EL (cell line): ENCODE measurements around the gene RBL1.
"Not testable (repeated sequence)": the region's sequence is repeated elsewhere in the genome, so short reads cannot be mapped to it uniquely, and the experiment has no call there.

Experiments used
- DNase-seq: peaks from one replicate; pipeline ENCODE4 v3.0.0-alpha.2; 2016

RBL1 gene, protein sequence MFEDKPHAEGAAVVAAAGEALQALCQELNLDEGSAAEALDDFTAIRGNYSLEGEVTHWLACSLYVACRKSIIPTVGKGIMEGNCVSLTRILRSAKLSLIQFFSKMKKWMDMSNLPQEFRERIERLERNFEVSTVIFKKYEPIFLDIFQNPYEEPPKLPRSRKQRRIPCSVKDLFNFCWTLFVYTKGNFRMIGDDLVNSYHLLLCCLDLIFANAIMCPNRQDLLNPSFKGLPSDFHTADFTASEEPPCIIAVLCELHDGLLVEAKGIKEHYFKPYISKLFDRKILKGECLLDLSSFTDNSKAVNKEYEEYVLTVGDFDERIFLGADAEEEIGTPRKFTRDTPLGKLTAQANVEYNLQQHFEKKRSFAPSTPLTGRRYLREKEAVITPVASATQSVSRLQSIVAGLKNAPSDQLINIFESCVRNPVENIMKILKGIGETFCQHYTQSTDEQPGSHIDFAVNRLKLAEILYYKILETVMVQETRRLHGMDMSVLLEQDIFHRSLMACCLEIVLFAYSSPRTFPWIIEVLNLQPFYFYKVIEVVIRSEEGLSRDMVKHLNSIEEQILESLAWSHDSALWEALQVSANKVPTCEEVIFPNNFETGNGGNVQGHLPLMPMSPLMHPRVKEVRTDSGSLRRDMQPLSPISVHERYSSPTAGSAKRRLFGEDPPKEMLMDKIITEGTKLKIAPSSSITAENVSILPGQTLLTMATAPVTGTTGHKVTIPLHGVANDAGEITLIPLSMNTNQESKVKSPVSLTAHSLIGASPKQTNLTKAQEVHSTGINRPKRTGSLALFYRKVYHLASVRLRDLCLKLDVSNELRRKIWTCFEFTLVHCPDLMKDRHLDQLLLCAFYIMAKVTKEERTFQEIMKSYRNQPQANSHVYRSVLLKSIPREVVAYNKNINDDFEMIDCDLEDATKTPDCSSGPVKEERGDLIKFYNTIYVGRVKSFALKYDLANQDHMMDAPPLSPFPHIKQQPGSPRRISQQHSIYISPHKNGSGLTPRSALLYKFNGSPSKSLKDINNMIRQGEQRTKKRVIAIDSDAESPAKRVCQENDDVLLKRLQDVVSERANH

DNA sequence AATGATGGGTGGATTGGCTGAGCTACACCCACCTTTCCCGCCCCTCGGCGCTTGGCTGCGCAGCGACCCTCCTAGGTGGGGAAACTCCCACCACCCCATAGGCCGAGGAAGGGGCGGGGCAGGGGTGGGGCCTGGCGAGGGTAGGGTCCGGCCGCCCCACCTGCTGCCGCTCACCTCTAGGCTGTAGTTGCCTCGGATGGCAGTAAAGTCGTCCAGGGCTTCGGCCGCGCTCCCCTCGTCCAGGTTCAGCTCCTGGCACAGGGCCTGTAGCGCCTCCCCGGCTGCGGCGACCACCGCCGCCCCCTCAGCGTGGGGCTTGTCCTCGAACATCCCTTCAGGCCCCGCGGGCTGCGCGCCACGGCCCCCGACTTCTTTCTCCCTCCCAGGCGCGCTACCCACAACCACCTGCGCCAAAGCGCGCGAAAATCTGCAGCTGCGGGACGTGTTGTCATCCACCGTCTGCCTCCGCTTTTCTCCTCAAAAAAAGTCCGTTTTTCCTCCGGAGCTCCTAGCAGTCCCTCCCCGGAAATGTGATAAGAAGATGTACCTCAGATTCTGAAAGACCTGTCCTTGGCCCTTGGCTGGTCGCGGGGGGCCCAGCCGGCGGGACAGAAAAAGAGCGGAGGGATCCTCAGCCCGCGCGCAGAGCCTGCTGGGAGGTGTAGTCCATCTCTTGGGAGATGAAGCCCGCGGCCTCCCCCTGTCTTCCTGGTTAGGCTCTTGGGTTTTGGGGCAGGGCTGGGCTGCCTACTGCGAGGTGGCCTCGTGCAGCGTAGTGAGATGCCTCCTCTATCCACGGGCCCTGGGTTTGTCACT, at the start of gene RBL1:
Gene RBL1, minus strand, starts transcription at position 399 of the 816 bp plus-strand sequence. Its CDS starts 69 bp downstream, at position 330.
- DNase-seq: peak; percentile 89

DNA sequence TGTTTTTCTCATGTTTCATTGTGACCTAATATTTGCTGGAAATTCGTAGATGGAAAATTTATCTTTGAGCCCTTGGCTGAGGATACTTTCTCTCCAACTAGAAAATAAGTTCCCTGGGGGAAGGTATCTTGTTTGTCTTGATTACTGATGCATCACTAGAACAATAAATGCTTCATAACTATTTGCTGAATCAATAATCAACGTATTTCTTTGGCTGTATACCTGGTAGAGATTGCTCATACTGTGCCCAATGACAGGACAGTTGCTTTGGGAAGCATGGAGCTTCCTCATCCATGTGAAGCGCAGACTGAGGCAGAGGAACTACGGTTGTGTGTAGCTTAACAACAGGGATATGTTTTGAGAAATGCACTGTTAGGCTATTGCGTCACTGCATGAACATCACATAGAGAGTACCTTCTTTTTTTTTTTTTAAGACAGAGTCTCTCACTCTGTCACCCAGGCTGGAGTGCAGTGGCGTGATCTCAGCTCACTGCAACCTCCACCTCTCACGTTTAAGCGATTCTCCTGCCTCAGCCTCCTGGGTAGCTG, 49.1 kb upstream of the RBL1 start:
- DNase-seq: no peak

DNA sequence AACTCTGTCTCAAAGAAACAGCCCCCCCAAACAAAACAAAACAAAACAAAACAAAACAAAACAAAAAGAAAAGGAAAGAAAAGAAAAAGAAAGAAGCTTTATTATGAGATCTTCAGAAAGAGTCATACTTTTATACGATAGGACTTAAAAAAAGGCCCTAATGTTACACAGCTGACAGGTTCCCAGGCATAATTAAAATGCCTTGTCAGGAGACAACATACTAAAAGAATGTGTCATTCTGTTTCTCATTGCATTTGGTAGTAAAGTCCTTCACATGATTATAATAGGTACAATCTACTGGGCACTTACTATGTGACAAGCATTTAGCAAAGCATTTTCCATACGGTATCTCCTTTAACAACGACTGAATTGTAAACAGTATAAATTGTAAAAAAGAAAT, 46.9 kb upstream of the RBL1 start:
- peak; percentile 35 for DNase-seq

DNA sequence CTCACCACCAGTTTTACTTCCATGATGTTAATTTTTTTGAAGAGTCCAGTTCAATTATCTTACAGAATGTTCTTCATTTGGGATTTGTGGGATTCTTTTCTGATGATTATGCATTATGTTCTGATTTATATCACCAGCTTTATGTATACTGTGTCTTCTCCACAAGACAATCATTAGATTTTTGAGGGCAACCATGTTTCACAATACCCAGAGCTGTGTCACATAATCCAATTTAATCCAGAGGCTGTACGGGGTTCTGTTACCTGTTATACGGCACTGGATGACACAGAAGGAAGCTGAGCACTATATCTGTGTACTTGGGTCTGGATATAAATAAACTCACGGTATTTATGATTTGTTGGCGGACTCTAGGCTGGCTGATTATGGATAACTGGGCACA, 41.8 kb upstream of the RBL1 start:
- no peak for DNase-seq

DNA sequence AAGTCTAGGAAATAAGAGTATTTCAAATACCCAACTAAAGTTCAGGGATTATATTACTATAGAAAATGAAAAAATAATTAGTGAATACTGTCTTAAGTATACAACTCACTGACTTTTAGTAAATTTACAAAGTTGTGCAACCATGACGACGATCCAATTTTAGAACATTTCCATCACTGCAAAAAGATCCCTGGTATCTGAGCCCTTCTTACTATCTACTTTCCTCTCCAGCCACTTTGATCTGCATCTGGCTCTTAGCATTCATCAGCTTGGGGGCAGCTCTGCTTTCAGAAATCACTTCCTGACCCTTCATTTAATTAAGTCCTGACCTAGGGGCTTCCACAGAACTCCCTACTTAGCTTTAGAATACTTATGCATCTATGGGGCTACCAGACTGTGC, 38.2 kb upstream of the RBL1 start:
- no peak for DNase-seq

DNA sequence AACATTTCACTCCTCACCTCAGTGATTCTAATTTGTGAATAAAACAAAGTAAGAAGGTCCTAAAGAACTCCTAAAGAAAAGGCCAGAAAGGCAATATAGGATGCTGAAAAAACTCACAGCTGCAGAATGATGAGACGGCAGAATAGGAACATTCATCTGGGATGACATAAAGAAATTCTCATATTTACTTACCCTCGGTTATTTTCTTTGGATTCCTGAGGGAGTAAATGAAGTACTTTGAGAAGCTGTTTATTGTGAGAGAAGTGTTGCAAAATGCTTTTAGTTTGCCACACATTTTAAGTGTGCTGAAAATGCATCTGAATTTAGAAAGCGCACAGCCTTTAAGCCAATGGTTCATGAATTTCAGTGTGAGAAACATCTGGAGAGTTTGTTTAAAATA, 35.7 kb upstream of the RBL1 start:
- DNase-seq: no peak

DNA sequence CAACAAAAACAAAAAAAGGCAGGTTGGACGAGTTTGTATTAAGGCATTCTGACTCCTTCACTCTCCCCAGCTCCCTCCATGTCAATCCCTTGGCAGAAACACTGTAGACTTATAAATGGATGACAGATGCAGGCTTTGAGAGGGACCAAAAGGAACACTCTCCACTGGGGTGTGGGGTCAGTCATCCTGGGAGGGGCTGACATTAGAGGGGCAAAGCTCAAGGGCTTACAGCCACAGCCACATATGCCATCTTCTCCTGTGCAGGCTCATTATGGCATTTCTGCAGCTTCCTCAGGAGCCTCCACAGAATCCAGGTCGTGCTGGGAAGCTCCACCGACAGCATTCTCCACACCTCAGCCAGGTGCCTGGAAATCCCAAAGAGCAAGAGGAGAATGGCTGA, 33.0 kb upstream of the RBL1 start:
- DNase-seq: no peak

DNA sequence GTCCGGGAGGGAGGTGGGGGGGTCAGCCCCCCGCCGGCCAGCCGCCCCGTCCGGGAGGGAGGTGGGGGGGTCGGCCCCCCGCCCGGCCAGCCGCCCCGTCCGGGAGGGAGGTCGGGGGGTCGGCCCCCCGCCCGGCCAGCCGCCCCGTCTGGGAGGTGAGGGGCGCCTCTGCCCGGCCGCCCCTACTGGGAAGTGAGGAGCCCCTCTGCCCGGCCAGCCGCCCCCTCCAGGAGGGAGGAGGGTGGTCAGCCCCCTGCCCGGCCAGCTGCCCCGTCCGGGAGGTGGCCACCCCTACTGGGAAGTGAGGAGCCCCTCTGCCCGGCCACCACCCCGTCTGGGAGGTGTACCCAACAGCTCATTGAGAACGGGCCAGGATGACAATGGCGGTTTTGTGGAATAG, 30.5 kb upstream of the RBL1 start:
- not testable (repeated sequence) for DNase-seq

DNA sequence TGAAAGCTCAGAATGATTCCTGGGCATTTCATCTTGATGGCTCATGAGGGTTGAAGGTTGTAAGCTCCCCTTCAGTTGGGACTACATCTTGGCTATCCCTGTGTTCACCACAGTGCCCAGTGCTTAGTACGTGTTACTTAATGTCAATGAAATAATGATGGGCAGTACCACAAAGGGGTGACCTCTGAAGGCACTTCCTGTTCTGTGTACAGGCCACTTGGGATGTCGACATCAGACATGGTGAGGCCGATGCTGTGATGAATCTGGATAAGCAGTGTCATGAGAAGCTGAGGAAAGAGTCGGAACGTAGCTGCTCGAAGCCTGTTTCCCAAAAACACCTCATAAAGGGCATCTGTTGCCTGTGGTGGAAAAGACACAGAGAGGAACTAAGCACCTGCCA, 27.6 kb upstream of the RBL1 start:
- DNase-seq: no peak

DNA sequence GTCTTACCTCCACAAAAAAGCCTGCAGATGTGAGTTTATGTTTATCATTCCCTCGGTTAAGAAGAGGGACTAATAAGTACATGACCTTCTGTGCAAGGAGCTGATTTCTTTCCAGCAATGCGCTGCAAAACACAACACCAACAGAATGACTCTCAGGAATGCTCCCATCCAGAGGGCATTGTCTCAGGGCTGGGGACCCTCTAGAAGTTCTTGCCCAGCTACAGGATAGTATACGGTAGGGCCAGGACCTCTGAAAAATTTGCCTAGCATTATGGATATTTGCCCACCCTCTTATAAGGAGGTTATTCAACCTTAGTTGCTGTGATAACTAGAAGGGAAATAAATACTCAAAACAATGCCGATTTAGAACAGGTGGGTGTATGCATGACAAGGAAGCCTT, 24.7 kb upstream of the RBL1 start:
- DNase-seq: no peak

DNA sequence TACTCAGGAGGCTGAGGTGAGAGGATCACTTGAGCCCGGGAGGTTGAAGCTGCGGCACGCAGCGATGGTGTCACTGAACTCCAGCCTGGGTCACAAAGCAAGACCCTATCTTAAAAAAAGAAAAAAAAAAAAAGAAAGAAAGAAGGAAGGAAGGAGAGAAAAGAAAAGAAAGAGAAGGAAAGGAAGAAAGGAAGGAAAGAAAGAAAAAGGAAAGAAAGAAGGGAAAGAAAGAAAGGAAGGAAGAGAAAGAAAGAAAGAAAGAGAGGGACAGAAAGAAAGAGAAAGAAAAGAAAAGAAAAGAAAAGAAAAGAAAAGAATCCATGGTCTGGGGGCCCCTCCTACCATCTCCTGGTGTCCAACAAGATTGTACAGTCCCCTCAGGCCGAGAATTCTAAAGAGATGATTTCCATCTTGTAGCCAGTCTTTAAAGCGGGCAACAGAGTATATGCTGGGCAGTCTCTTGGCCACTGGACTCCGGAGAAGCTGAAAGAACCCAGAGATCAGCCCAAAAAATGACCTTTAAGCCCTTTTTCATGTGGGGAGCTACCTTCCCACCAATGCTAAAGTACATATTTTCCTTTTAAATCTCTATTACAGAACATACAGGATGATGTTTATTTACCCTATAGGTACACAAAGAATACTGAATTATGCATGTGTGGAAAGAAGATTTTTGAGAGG, 23.7 kb upstream of the RBL1 start:
- no peak for DNase-seq

DNA sequence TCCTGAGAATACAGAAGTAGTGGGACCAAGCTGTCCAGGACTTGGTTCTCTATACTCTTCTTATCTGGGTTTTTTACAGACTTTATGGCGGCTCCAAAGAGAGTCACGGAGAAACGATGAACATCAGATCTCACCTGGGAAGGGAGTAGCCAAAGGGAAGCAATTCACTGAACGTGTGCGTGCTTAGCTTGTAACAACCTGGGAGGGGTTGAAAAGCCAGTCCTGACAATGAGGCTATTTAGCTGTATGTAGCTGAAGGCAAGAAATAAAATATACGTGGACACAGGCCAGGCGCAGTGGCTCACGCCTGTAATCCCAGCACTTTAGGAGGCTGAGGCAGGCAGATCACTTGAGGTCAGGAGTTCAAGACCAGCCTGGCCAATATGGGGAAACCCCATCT, 18.2 kb upstream of the RBL1 start:
- DNase-seq: no peak

DNA sequence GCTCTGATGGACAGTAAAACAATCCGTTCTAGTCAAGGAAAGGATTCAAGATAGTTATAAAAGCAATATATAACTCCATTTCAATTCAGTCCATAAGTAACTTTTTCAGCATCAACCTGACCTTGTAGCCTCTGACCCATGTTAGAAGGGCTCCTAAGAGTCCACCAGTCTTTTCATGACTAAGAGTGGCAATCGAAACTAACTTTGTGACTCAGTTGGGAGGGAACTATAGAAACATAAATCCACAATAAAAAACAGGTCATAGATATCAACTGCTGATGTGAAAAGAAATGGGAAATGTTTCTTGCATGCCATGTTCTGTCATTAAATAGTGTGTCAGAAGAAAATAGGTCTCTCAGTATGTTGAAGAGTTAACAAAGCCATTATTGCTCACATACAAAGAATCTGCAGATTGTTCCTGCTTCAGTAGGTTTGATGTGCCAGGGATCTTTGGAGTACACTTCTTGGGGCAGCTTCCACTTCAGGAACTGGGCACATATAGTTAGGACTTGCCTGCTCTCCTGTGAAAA, 16.2 kb upstream of the RBL1 start:
- no peak for DNase-seq

DNA sequence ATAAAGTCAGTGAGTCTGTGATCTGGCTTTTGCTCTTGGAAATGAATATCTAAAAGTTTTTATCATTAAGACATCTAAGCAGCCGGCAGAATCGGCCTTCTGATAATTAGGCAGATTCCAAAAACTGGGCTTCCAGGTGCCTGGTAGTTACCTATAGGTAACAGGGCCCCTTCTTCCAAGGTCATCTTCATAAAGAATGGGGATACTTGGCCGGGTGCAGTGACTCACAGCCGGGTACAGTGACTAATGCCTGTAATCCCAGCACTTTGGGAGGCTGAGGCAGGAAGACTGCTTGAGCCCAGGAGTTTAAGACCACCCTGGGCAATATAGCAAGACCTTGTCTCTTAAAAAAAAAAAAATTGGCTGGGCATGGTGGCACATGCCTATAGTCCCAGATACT, 12.9 kb upstream of the RBL1 start:
- peak; percentile 24 for DNase-seq

DNA sequence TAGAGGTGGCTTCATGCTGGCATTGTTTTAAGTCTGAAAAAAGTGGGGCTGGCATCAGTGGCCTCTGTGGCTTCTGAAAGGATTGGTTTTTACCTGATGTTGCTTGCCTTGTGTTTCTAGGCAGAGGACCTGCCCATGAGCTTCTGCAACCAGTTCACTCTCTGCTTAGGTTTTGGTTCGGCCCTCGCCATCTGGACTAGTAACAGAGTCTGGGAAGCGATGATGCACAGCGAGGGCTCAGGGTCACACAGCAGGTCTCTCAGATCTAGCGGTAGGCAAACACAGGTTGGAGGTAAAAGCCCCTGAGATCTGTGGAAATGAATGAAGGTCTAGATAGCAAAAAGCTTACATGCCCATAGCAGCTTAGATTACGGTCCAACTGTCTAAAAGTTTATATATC, 6.8 kb upstream of the RBL1 start:
- no peak for DNase-seq

DNA sequence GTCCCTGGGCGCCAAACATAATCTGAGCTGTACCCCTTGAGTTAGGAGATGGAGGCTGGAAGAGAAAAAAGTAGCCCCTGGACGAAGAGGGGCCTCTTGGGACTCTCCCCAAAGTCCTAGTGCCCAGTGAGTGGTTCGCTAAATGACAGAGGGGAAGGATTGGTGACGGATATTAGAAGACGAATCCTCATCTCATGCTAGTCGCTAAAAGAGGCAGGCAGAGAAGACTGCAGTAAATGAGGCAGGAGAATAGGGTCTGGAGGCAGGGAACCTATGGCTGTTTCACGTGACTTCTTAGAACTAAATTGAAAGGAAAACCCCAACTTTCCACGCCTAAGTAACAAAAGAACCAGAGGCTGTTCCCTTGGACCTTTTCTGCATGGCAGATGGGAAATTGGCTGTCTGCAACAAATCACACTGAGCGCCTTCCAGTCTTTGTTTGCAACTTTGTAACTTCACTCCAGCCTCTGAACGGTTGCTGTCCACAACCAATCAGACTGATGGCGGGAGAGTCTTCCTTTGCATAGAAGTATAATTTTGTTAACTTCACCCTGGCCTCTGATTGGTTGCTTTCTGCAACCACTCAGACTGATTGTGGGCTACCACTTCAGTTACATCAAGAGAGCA, 731 bp upstream of the RBL1 start:
- no peak for DNase-seq

DNA sequence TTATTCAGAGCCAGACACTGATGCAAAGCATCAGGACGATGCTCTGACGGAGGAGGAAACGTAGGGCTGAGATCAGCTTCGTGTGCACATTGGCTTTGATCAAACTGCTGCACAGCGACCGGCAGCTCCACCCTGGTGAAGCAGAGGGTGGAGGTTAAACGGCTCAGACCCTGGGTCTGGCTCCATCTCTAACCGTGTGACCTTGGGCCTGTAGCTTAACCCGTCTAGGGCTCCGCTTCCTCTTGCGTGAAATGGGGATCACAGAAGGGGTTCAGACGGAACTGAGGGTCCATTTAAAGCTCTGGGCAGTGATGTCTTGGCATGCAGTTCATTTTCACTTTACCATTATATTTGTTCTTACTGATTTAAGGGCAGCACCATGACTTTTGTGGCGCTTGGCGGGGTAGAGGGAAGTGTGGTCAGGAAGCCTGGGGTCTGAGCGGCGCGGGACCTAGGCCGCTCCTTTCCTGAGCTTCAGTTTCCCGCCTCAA, 644 bp downstream of the RBL1 start:
- peak; percentile 28 for DNase-seq

DNA sequence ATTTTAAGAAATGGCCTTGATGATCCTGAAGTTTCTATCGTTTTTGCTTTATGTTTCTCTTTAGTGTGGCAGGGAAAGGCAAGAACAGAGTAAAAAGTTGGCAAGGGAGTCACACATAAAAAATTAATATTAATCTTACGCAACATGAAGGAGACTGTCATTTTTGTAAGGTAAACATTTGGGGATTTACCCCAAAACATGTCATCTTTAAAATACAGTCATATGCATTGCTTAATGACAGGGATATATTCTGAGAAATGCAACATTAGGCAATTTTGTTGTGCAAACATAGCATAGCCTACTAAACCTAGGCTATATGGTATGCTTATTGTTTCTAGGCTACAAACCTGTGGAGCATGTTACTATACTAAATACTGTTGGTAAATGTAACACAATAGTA, 5.4 kb downstream of the RBL1 start:
- DNase-seq: no peak

DNA sequence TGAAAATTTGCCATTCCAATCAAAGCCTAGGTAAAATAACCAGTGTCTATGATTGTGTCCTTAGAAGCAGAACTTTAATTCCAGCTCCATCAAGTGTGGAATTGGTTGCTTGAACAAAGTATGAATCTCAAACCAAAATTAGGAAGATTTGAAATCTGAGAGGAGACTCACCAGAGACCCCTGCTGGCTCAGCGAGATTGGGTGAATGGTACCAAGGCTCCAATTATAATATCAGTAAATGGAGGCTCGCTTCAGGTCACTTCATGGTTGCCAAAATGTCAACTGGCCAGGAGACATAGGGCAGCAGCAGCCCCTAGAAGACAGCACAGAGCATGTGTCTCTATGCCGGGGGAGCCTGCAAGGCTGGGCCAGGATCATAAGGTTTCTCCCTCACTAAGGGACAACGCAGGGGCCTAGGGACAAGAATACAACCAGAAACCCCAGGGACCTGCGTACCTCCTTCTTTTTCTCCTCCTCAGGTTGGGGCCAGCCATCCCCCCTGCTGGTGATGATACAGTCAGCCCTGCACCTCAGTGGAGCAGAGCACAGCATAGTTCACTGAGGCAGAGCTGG, 14.0 kb downstream of the RBL1 start:
- DNase-seq: no peak

DNA sequence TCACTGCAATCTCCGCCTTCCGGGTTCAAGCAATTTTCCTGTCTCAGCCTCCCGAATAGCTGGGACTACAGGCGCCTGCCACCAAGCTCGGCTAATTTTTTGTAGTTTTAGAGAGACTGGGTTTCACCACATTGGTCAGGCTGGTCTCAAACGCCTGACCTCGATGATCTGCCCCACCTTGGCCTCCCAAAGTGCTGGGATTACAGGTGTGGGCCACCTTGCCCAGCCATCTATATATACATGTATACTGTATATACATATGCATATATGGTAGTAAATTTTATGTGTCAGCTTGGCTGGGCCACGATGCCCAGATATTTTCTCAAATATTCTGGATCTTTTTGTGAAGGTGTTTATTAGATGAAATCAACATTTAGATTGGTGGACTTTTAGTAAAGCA, 18.8 kb downstream of the RBL1 start:
- no peak for DNase-seq
